Endometrial microvascular endothelial cells (primary cell): ENCODE data around the gene RPL15. TPM values are rescaled to one million over a fixed set of nuclear protein-coding genes. Genes with fewer than 3 reads are reported as not detected.

Experiments
- in situ Hi-C: cut with HindIII; loops from 2 replicates; pipeline ENCODE4 v1.10.0; 2017; ENCODE audit warnings: low sequenced_read_pairs, low pct_unique_long_range_greater_than_20kb; ENCODE audit errors: inconsistent ontology term
- total RNA-seq: library from RNA; depleted of rRNA; stranded (reverse); fragments of >200 nt; gene quantifications from one replicate; pipeline ENCODE4 v1.2.3, GENCODE V29; 2015; ENCODE audit errors: inconsistent ontology term

Gene RPL15
- total RNA-seq, 1 donor from 2014 or later: 3,506 TPM

DNA sequence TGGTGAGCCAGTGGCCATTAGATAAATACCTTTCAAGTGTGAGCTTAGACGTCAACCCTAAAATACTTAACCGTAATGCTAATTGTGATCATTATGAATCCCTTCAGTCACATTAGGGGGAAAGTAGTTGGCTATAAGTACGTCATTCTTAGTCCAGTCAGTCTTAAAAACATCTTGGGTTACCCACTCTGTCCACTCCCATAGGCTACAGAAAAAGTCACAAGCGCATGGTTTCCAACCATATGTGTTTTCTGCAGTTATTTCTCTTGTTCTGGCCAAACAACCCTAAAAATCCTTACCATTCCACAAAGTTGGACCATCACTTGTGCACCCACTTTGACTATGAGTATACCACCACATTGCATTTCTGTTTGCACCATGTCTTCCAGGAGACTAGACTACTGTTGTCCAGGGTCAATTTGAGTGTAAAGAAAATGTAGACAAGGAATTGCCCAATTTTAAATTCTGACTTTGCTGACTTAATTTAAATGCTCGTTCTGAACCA is 3.3 kb downstream of the RPL15 start:
- in situ Hi-C loops: no loop called here

DNA sequence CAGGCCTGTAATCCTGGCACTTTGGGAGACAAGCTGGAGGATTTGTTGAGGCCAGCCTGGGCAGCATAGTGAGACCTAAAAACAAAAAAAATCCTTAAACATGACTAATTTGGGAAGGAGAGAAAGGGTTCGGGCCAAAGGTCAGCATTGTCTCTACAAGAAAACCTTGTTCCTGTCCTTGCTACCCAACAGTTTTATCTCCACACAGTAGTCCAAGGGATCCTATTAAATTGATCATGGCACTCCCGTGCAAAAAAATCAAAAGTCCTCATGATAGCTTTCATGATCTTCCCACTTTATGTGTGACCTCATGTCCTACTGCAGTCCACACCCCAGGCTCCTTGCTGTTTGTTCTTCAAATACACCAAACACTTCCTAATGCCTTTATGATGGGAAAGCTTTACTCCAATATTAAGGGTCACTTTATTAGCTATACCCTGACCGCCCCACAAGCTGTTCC is 4.2 kb downstream of the RPL15 start:
- in situ Hi-C loops: no loop called here

DNA sequence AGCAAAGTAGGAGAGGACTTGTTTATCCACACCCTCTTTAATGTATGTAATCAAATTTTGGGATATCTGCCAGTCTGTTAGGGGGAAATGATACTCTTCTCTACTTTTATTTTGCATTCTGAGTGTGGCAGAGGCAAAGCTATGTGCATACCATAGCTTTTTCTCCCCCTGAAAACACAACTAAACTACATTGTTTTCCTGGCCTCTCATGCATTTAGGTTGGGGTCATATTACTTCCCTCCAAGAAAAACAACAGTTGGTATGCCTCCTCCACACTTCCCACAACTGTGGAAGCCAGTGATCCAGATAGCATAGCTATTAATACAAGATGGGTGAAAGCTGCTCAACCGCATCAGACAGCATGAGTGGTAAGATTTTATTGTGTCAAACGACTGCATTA is 6.9 kb downstream of the RPL15 start:
- in situ Hi-C loops: no loop called here

- in situ Hi-C loops: no loop called here
Observed at GRCh38 chr3:23926246-23926645, 9.3 kb downstream of the RPL15 start.

DNA sequence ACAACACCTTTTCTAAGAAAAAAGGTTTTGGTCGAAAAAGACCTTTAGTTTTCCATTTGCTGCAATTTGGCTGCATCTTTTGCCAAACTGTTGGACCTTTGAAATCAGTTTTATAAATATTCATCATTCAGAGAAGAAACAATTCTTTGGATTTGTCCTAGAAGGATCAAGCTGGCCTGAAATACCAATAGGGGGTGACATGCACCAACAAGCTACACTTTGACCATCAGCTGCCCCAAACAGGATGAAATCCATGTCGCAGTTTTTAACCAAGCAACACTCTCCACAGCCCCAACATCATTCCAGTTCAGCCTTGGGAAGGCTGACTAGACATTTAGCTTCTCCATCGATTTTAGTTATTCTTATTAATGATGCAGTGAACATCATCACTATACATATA is 9.8 kb downstream of the RPL15 start:
- in situ Hi-C loops: no loop called here

DNA sequence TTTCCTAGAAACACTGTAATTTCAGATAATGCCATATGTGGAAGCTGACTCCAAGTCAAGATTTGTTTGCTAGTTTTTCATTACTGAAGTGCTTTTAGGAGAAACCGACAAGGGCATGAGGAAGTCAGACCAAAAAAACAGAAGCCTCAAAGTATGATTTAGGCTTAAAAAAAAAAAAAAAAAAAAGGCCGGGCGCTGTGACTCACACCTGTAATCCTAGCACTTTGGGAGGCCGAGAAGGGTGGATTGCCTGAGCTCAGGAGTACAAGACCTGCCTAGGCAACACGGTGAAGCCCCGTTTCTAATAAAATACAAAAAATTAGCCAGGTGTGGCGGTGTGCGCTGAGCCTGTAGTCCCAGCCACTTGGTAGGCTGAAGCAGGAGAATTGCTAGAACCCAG is 11.6 kb downstream of the RPL15 start:
- in situ Hi-C loops: no loop called here

- in situ Hi-C loops: no loop called here
Observed at GRCh38 chr3:23931597-23931996, 14.7 kb downstream of the RPL15 start.

- in situ Hi-C loops: no loop called here
Observed at GRCh38 chr3:23932571-23932970, 15.6 kb downstream of the RPL15 start.

DNA sequence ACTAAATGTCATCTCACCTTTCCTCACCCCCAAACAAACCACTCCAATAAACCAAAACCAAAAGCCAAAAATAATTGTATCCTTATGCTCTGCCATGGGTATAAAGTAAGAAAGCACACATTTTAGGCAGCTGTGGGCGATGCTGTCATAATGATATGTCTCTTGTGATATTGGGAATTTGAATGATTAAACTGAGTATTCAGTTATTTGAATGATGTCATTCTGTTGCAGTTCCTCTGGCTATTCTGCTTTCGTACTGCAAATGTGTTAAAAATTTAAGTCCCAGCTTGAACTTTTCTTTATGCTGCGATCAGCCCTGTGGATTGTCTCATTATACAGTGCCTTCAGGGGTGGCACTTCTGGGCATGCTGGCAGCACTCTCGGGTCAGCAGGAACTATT is 17.3 kb downstream of the RPL15 start:
- in situ Hi-C loops: no loop called here

GRCh38 chr3:23937296-23937695 is 20.4 kb downstream of the RPL15 start:
- in situ Hi-C loops: no loop called here

- in situ Hi-C loops: no loop called here
Observed at GRCh38 chr3:23938688-23939087, 21.8 kb downstream of the RPL15 start.

DNA sequence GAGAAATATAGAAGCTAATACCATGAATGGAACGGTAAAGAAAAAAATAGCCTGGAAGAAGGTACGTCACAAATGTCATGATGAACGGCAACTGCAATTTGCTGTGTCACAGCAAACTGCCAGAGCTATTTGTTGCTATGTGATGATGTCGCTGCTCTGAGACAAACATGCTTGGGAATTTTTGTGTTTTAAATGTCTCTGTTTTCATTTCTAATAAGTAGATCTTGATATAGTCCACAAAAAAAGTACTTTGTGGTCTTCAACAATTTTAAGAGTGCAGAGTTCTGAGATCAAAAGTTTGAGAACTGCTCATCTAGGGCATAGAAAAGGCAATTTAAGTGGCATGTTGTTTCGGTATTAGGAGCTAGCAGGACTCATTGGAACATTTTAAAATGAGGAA is 23.8 kb downstream of the RPL15 start:
- in situ Hi-C loops: no loop called here

GRCh38 chr3:23941440-23941839 is 24.5 kb downstream of the RPL15 start:
- in situ Hi-C loops: no loop called here

DNA sequence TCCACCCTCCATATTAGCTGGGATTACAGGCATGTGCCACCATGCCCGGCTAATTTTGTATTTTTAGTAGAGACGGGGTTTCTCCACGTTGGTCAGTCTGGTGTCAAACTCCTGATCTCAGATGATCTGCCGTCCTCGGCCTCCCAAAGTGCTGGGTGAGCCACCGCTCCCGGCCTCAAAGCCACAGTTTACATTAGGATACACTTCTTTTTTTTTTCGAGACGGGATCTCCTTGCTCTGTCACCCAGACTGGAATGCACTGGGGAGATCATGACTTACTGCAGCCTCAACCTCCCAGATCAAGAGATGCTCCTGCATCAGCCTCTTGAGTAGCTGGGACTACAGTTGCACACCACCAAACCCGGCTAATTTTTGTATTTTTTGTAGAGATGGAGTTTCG is 25.6 kb downstream of the RPL15 start:
- in situ Hi-C loops: no loop called here

DNA sequence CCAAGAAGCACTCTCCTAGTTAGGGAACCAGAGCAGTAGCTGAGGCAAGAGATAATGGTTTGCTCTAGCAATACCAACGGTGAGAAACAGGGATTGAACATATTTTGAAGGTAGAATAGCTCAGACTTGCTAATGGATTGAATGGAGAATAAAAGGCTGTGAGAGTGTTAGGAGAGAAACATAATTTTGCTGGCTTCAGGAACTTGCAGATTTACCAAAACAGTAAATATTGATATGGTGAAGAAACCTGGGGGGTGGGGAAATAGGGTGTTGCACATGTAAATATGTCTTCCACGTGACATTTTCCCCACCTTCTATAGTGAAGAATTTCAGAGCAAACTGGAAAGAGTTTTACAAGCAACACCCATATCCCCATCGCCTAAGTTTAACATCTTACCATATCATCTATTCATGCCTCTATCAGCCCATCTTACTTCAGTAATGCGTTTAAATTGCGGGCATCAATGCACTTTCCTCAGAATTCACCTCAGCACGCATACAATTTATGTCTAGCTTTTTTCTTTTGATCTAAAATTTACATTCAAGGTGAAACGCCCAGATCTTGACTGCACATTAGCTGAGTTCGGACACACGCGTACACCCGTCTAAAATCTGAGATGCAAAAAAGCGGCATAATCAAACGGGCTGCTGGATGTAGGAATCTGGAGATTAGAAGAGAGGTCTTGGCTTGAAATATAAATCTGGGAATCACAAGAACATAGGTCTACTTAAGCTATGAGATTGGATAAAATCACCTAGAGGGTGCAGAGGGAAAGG is 27.3 kb downstream of the RPL15 start:
- in situ Hi-C loops: no loop called here

- in situ Hi-C loops: no loop called here
Observed at GRCh38 chr3:23944861-23945662, 28.1 kb downstream of the RPL15 start, which contains the start of gene NR1D2. Gene NR1D2, plus strand, starts transcription at chr3:23945286. Its CDS starts 293 bp downstream, at chr3:23945579.

DNA sequence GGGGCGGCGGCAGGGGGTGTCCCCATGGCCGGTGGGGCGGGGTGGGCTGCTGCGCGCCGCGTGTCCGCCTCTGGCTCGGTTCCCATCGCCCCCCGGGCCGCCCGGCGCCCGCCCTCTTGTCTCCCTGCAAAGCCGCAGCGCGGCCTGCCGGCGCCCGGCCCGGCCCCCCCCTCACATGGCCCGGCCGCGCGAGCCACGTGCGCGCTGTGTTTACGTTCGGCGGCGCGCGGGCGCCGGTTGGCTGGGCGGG is 28.7 kb downstream of the RPL15 start:
- in situ Hi-C loops: no loop called here

DNA sequence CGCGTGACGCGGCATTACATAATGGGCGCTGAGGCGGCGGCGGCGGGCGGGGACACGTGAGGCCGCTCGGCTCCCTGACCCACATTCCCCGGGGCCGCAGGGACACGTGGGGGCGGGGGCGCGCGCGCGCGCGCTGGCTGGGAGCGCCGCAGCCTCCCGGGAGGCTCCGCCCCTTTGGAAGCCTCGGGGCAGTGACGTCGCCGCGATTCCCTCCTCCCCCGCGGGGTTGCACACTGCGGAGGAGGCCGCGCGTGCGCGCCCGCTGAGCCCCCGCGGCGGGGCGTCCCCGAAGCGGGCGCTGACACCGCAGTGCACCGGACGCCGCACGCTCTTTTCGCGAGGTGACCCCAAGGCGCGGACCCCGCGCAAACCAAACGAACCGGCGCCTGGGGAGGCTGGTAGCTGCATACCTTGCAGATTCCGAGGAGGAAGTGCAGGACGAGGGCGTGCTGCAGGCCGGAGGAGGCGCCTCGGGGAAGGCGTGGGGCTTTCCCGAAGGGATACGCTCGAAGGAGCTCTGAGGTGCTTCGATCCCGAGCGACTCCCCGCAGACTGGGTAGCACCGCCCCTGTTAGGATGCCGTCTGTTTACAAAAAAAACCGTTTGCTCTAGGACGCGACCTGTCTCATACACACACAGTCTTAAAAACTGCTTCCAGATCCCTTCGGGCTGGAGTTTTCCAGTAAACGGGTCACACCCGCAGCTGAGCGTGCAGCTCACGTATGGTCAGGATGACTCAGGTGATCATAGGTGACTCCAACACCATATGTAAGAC is 29.2 kb downstream of the RPL15 start:
- in situ Hi-C loops: no loop called here

DNA sequence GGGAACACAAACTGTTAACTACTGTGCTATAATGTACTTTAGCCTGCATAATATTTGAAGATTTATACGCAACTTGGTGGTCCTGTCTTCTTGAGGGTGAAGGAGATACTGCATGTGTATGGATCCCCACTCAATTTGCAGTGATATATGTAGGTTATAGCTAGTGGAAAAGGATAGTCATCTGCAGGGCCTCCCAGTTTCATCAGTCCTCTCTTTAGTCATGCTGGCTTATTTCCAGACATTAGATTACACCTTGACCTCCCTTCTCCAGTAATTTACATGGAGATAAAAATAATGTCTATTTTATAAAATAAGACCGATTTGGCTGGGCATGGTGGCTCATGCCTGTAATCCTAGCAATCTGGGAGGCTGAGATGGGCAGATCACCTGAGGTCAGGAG is 31.8 kb downstream of the RPL15 start:
- in situ Hi-C loops: no loop called here

- in situ Hi-C loops: no loop called here
Observed at GRCh38 chr3:23949784-23950183, 32.9 kb downstream of the RPL15 start.
